Measurements from ENCODE around the gene MTHFD1.

MTHFD1 gene

GRCh38 chr14:64450255-64450654, 62.1 kb downstream of the MTHFD1 start:
- peak; percentile 33 for DNase-seq

DNA sequence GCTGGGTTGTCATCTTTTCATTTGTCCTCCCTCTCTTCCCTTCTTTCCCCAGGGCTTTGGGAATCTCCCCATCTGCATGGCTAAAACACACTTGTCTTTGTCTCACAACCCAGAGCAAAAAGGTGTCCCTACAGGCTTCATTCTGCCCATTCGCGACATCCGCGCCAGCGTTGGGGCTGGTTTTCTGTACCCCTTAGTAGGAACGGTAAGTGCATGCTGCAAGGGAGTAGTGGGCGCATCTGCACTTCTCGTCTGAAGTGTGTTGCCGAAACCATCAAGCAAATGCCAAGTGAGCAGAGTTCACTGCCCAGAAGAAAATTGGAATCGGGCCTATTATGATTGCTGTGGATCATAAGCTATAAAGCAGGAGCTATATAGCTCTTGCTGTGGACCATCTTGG, 66.5 kb downstream of the MTHFD1 start:
- no peak for DNase-seq

- no peak for DNase-seq
Measured at GRCh38 chr14:64459405-64460136, 71.4 kb downstream of the MTHFD1 start.

DNA sequence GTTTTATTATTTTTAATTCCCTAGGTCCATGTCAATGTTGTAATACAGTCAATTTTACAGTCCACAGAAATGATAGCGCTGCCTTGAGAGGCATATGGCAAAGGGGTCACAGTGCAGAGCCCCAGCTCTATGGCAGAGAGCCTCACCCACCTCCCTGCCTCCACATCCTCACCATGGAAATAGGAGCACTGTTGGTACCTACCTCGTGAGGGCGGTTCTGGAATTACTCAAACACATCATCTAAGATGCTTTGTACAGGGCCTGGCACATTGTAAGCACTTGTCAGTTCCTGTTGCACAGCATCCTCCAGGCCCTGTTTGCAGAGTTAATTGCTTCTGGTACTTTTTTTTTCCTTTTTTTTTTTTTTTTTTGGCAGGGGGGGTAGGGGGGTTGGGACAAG, 73.1 kb downstream of the MTHFD1 start:
- DNase-seq: no peak

- no peak for DNase-seq
Measured at GRCh38 chr14:64463195-64463594, 75.0 kb downstream of the MTHFD1 start.

DNA sequence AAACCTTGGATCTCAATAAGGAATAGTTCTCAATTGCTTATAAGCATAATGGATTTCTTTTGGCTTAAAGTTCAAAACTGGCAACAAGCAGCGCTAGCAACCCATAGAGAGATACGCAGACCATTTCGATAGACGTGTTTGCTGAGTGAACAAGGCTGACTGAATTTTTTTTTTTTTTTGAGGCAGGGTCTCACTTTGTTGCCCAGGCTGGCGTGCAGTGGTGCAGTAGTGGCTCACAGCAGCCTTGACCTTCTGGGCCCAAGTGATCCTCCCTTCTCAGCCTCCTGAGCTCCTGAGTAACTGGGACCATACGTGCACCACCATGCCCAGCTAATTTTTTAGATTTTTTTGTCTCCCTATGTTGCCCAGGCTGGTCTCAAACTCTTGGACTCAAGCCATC, 75.7 kb downstream of the MTHFD1 start:
- DNase-seq: no peak

DNA sequence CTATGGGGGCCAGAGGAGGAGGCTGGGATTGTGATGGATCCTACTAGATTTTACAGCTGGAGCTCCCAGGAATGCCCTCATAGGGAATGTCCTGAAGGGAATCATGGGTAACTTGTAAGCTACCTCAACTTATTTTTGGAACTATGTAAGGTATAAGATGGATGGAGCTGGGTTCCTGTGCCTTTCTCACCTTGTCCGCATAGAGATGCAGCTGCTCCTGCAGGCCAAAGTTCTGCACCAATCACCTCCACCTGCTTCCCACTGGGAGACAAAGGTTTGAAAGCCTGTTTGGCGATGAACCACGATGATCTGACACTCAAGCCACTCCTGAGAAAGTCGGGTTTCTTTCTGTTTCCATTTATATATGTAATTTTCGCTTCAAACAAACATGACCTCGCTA, 76.5 kb downstream of the MTHFD1 start:
- no peak for DNase-seq

GRCh38 chr14:64465191-64465822, 77.2 kb downstream of the MTHFD1 start, which contains the start of gene AKAP5:
Gene AKAP5, plus strand, starts transcription at chr14:64465499. Its CDS starts 2,896 bp downstream, at chr14:64468395.
- peak; percentile 71 for DNase-seq

- DNase-seq: no peak
Measured at GRCh38 chr14:64465831-64466554, 77.8 kb downstream of the MTHFD1 start.

- DNase-seq: no peak
Measured at GRCh38 chr14:64467101-64467500, 78.9 kb downstream of the MTHFD1 start.

DNA sequence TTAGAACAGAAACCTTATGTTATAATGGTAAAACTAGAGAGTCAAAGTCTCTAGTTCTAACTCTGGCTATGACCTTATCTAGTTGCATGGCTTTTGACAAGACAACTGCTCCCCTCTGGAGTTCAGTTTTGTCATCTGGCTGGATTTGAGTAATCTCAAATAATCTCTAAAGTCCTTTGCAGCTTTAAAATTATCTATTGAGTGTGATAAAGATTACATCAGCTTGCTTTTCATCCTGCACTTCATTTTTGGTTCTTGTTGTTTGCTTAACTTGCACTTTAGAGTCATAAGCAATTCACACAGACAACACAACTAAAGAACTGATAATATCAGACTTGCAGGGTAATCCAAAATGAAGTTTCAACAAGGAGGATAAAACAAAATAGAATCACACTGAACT, 79.4 kb downstream of the MTHFD1 start:
- no peak for DNase-seq

DNA sequence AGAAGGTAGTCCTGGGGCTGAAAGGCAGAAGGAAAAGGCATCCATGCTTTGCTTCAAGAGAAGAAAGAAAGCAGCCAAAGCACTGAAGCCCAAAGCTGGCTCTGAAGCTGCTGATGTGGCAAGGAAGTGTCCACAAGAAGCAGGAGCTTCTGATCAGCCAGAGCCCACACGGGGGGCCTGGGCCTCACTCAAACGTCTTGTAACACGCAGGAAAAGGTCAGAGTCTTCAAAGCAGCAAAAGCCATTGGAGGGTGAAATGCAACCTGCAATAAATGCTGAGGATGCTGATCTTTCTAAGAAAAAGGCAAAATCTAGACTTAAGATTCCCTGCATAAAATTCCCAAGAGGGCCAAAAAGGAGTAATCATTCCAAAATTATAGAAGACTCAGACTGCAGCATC, 80.3 kb downstream of the MTHFD1 start:
- no peak for DNase-seq

DNA sequence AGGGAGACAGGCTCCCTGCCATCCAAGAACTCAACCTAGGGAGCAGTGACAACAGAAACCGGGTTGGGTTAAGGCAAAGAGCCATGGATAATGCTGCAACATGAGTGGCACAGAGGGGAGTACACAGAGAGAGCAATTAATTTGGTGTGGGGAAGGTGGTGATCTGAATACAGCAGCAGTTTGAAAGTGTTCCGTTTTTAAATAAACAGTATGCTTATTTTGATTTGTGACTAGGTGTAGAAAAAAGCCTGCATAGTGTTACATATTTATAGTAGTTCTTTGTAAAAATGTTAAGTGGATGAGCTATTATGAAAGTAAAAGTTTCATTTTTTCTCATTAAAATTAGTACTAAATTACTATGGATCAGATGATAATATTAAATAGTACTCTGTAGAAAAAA, 85.9 kb downstream of the MTHFD1 start:
- DNase-seq: no peak

DNA sequence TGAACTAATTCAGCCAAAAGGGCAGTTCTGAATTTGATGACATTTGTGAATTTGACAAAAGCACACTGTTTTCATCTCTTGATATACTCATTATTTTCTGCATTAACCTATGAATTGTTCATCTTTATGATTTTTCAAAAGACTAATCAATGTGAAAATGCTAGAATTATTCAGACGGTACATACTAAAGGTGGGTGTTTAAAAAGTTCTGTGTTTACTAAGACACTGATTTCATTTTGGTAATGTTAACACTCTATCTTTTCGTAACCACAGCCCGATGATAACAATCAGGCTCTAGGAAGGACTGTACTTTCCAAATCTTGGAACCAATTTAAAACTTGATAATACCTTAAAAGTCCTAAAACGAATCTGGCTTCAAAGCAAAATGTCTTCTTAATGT, 86.5 kb downstream of the MTHFD1 start:
- no peak for DNase-seq

- DNase-seq: no peak
Measured at GRCh38 chr14:64475585-64476273, 87.6 kb downstream of the MTHFD1 start.

GRCh38 chr14:64476438-64476837, 88.3 kb downstream of the MTHFD1 start:
- no peak for DNase-seq

- DNase-seq: no peak
Measured at GRCh38 chr14:64478634-64479250, 90.6 kb downstream of the MTHFD1 start.

GRCh38 chr14:64488590-64489099, 100.5 kb downstream of the MTHFD1 start:
- no peak for DNase-seq

DNA sequence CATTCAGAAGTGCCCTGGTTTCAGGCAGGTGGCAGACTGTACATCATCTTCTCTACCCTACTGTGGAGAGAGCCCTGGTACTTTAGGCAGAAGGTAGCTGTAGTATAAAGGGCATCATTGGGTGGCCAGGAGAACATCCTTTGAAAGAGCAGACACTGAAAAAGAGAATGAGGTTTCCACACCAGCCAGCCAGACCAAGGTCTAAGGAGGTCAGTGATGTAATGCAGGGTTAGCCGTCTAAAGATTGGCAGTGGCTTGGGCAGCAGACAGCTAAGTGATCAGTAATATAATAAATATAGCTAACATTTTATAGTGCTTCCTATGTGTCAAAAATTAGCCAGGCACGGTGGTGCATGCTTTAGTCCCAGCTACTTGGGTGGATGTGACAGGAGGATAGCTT, 103.5 kb downstream of the MTHFD1 start:
- DNase-seq: no peak

DNA sequence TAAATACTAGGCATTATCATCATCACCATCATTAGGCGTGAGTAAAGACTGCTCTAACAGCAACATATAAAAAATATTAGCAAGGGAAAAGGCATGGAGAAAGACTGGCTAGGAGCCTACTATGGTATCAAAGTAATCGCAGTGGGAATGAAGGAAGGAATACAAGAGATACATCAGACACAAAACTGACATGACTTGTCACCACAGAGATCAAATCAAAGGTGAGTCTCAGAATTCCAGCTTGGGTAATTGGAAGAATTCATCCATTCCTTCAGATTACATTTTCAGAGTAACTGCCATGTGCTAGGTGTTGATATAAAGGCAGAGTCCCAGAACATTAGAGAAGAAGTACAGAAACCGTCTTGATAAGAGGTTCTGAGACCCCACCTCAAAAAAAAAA, 105.3 kb downstream of the MTHFD1 start:
- no peak for DNase-seq

DNA sequence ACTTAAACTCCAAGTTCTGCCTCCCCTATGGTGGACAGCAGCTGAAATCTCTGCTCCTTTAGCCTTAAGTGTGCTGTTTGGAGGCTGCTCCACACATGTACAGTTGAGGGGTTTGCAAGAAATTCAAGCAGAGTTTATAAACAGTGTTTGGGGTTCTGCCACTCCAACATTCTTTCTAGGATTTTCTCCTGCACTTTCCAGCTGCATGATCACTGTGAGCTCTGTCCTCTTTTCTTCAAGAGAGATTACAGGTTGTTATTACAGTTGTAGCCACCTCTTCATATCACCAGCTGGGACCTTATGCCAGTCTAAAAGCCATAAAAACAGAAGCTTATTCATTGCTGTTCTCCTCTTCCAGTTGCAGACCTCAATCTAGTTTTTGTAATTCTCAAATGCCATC, 107.1 kb downstream of the MTHFD1 start:
- DNase-seq: no peak

DNA sequence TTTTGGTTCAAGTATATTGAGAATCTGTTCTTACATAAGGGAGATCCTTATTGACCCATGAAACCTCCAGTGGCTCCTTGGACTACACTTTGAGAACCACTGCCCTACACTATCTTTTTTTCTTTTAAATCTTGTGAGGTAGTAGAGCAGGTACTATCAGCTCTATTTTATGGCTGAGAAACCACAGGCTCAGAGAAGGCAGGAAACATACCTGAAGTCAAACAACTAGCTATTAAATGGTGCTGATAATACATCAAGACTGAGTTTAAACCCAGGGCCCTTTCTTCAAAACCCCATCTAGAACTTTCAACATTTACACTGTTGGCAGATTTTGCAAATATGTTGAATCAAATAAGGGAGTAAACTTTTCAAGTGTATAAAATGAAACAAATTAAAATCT, 108.6 kb downstream of the MTHFD1 start:
- no peak for DNase-seq

DNA sequence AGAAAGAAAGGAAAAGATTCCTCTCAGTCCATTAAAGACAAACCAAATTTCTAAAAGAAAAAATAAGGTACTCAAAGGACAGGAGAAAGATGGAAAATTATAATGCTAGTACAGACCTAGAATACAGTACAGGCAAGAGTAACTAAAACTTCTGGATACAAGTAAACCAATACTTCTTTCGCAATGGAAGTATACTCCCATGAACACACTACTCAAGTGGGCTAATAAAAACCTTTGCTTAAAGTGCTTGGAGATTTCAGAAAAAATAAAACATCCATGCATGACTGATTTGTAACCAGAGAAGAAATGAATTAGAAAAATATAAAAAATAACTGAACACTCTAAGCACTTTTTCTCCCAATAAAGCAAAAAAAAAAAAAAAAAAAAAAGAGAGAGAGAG, 111.9 kb downstream of the MTHFD1 start:
- no peak for DNase-seq
